Fibroblast of lung (primary cell): Measurements from ENCODE around the gene PRKAG2. TPM values are rescaled to one million over a fixed set of nuclear protein-coding genes. Genes with fewer than 3 reads are reported as not detected.

Source experiments
- DNase-seq, 2 donors: peaks; one replicate each; pipeline versions ENCODE4 v3.0.0 to v3.0.0-alpha.2; 2010; ENCODE audit warnings: low read depth in 2 of 2
- H2AFZ ChIP-seq: 2 replicates; pipeline ENCODE4 v1.5.1; 2012; ENCODE audit warnings: low read length, control low read depth, inconsistent platforms
- H3K27ac ChIP-seq: 2 replicates; pipeline ENCODE4 v1.5.1; 2011; ENCODE audit warnings: low read length, control low read depth; ENCODE audit not compliant: insufficient read depth
- H3K27me3 ChIP-seq: 2 replicates; pipeline ENCODE4 v1.5.1; 2011; ENCODE audit warnings: mild to moderate bottlenecking, low read length; ENCODE audit not compliant: control insufficient read depth, insufficient read depth
- H3K36me3 ChIP-seq: 2 replicates; pipeline ENCODE4 v1.5.1; 2011; ENCODE audit warnings: low read length; ENCODE audit not compliant: control insufficient read depth, insufficient read depth
- H3K4me1 ChIP-seq: 2 replicates; pipeline ENCODE4 v1.5.1; 2011; ENCODE audit warnings: low read length; ENCODE audit not compliant: control insufficient read depth, insufficient read depth; ENCODE audit errors: extremely low read depth
- H3K4me2 ChIP-seq: 2 replicates; pipeline ENCODE4 v1.5.1; 2011; ENCODE audit warnings: low read length, control low read depth; ENCODE audit not compliant: insufficient read depth; ENCODE audit errors: extremely low read depth
- H3K4me3 ChIP-seq, 4 experiments: fragments of 200-600 bp in 1 of 4; sonication (generic) in 1 of 4; replicated peaks in 1 of 4; 2 replicates each; pipeline ENCODE4 v1.5.1; 2011 to 2016; ENCODE audit warnings: low read length in 4 of 4, low read depth in 3 of 4, mild to moderate bottlenecking in 3 of 4, control low read depth in 2 of 4, inconsistent platforms in 1 of 4, mixed read lengths in 1 of 4; ENCODE audit not compliant: insufficient read depth in 1 of 4; ENCODE audit errors: control extremely low read depth in 1 of 4
- H3K79me2 ChIP-seq: 2 replicates; pipeline ENCODE4 v1.5.1; 2012; ENCODE audit warnings: mild to moderate bottlenecking, low read length, inconsistent platforms; ENCODE audit not compliant: control insufficient read depth, insufficient read depth
- H3K9ac ChIP-seq: 2 replicates; pipeline ENCODE4 v1.5.1; 2011; ENCODE audit warnings: mild to moderate bottlenecking, low read length, control low read depth; ENCODE audit not compliant: insufficient read depth
- H3K9me3 ChIP-seq: 2 replicates; pipeline ENCODE4 v1.5.1; 2012; ENCODE audit warnings: low read depth, low read length; ENCODE audit not compliant: control insufficient read depth, insufficient read depth
- H4K20me1 ChIP-seq: 2 replicates; pipeline ENCODE4 v1.5.1; 2011; ENCODE audit warnings: low read length; ENCODE audit not compliant: control insufficient read depth, insufficient read depth; ENCODE audit errors: extremely low read depth
- EZH2 ChIP-seq: IDR thresholded peaks from 2 replicates; pipeline ENCODE4 v1.5.1; 2012; ENCODE audit warnings: low read length, control low read depth, mild to moderate bottlenecking; ENCODE audit errors: missing control alignments
- polyA plus RNA-seq, 2 donors: library from polyadenylated mRNA; depleted of rRNA in 1 of 2; stranded (reverse) in 1 of 2; unstranded in 1 of 2; fragments of >200 nt; gene quantifications; 2 replicates each; pipeline ENCODE4 v1.2.1, GENCODE V29; 2011 to 2012; ENCODE audit warnings: missing spikeins in 1 of 2
- total RNA-seq: library from RNA; depleted of rRNA; stranded (reverse); fragments of >200 nt; gene quantifications from 2 replicates; pipeline ENCODE4 v1.2.1, GENCODE V29; 2014
- TF ChIP-seq, protein P1 (sequence below), 2 donors: IDR thresholded peaks in 1 of 2; conservative IDR thresholded peaks in 1 of 2; 1 replicate in 1 of 2; 2 replicates in 1 of 2; pipeline ENCODE4 v1.5.1; 2011 to 2012; ENCODE audit warnings: low read length in 2 of 2, control low read depth in 1 of 2, inconsistent platforms in 1 of 2, low read depth in 1 of 2, mild to moderate bottlenecking in 1 of 2

PRKAG2 gene
- total and polyA plus RNA-seq, 2 donors (not counting 1 experiment from before 2014, with no cell fraction given), result 11.9 to 56.7 TPM

DNA sequence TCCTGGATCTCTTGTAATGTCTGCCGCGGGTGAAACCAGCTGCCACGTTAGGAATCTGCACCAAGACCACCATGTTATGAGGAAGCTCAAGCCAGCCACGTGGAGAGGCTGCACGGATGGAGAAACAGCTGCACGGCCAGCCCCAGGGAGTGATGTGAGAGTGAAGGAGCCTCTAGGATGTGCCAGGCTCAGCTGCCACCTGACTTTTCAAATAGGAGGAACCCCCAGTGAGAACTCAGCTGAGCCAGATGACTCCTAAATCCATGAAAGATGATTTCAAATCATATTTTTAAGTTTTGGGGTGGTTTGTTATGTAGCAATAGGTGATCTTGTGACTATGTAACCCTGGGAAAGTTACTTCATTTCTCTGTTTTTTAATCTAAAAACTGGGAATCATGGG lies 71.7 kb downstream of the PRKAG2 start:
- Histone ChIP-seq H3K79me2 (no peaks in the 10 kb centered on the region), H3K36me3 (no peaks in the 10 kb centered on the region), H3K4me1 (no peaks in the 10 kb centered on the region), H3K4me3 (no peak overlapping the region), H3K27me3 (no peaks in the 10 kb centered on the region), H2AFZ (no peak overlapping the region), H3K27ac (no peak overlapping the region), H3K4me2 (no peak overlapping the region), H3K9me3 (no peaks in the 10 kb centered on the region), H4K20me1 (no peaks in the 10 kb centered on the region), H3K9ac (no peak overlapping the region)
- TF ChIP-seq, protein P1, sequence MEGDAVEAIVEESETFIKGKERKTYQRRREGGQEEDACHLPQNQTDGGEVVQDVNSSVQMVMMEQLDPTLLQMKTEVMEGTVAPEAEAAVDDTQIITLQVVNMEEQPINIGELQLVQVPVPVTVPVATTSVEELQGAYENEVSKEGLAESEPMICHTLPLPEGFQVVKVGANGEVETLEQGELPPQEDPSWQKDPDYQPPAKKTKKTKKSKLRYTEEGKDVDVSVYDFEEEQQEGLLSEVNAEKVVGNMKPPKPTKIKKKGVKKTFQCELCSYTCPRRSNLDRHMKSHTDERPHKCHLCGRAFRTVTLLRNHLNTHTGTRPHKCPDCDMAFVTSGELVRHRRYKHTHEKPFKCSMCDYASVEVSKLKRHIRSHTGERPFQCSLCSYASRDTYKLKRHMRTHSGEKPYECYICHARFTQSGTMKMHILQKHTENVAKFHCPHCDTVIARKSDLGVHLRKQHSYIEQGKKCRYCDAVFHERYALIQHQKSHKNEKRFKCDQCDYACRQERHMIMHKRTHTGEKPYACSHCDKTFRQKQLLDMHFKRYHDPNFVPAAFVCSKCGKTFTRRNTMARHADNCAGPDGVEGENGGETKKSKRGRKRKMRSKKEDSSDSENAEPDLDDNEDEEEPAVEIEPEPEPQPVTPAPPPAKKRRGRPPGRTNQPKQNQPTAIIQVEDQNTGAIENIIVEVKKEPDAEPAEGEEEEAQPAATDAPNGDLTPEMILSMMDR (conservative IDR thresholded peaks at IDR 0.05 in 1 of 2, IDR thresholded peaks at IDR 0.05 in 1 of 2; ENCODE audit: low read depth in 1 of 2, low read length in 2 of 2), result no peak
- no peak for TF ChIP-seq EZH2
- no peak for DNase-seq

DNA sequence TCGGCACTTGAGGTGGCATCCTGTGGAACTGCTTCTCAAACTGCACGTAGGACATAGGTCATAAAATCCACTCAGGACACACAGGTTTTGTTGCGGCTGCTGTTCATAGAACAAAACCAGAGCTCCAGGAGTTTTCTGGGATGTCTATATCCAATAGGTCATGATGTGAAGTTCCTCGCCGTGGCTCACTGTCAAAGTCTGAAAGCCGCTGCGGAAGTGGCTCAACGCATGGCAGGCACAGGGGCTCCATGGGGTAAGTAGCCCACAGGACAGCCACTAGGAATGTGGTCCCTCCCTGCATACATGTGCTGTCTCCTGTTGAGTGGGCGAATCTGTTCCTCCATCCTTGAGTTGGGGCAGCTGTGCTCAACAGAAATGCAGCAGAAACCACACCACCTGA lies 72.2 kb downstream of the PRKAG2 start:
- no peak for TF ChIP-seq EZH2
- TF ChIP-seq, protein P1 (conservative IDR thresholded peaks at IDR 0.05 in 1 of 2, IDR thresholded peaks at IDR 0.05 in 1 of 2; ENCODE audit: low read depth in 1 of 2, low read length in 2 of 2), result no peak
- no peaks in the 10 kb centered on the region for H3K9me3 ChIP-seq
- no peaks in the 10 kb centered on the region for H4K20me1 ChIP-seq
- H3K27me3 ChIP-seq, result no peaks in the 10 kb centered on the region
- no peak overlapping the region for H3K4me3 ChIP-seq
- no peaks in the 10 kb centered on the region for H3K79me2 ChIP-seq
- H3K27ac ChIP-seq, result no peak overlapping the region
- no peak overlapping the region for H3K4me2 ChIP-seq
- no peak overlapping the region for H2AFZ ChIP-seq
- DNase-seq, result no peak
- H3K36me3 ChIP-seq, result no peaks in the 10 kb centered on the region
- no peak overlapping the region for H3K9ac ChIP-seq
- no peaks in the 10 kb centered on the region for H3K4me1 ChIP-seq

DNA sequence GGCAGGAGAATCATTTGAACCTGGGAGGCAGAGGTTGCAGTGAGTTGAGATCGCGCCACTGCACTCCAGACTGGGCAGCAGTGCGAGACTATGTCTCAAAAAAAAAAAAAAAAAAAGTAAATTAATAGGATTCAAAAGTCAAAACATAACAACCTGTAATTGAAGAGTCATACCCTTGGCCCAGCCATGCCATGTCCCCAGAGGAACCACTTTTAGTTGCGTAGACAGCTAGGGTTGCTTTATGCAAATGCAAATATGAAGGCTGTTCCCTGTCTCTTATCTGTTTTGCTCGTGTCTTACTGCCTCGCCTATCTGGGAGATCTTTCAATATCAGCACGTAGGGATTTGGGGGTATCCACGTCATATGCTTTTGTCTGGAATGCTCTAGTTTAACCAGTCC lies 73.1 kb downstream of the PRKAG2 start:
- H3K36me3 ChIP-seq, result no peaks in the 10 kb centered on the region
- H2AFZ ChIP-seq, result no peak overlapping the region
- no peaks in the 10 kb centered on the region for H3K27me3 ChIP-seq
- no peaks in the 10 kb centered on the region for H3K4me1 ChIP-seq
- DNase-seq, result no peak
- H3K4me3 ChIP-seq, result no peak overlapping the region
- TF ChIP-seq, protein P1 (conservative IDR thresholded peaks at IDR 0.05 in 1 of 2, IDR thresholded peaks at IDR 0.05 in 1 of 2; ENCODE audit: low read depth in 1 of 2, low read length in 2 of 2), result no peak
- TF ChIP-seq EZH2, result no peak
- H3K9me3 ChIP-seq, result no peaks in the 10 kb centered on the region
- H3K79me2 ChIP-seq, result no peaks in the 10 kb centered on the region
- no peak overlapping the region for H3K4me2 ChIP-seq
- no peak overlapping the region for H3K9ac ChIP-seq
- no peak overlapping the region for H3K27ac ChIP-seq
- H4K20me1 ChIP-seq, result no peaks in the 10 kb centered on the region
